Activated T-helper 1 cell treated with anti-CD3 and anti-CD28 coated beads, Interleukin-2, amount 50 U/mL, for 16 hours (primary cell): ENCODE results near the gene GOLGA6L7.
"Not testable (repeated sequence)": the region's sequence is repeated elsewhere in the genome, so short reads cannot be mapped to it uniquely, and the experiment has no call there.

Experiments
- DNase-seq, 2 donors: peaks; one replicate each; pipeline ENCODE4 v3.0.0-alpha.2; 2020; ENCODE audit warnings: low read depth in 1 of 2, low spot score in 1 of 2

GOLGA6L7 gene

DNA sequence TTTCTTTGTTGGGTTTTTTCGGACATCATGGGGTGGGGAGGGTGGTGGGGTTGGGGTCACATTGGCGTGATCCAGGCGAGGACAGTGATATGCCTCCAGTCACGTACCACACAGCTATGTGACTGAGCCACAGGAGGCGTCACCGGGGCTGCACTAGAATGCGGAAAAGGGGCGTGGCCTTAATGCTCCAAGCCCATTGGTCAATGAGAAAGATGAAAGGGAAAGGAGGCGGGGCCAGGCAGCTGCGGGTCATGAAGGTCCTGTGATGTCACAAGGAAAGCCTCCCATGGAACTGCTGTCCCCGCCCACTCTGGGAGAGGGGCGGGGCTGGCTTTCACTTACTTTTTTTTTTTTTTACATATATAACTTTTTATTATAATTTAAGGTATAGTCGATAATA, at the start of gene GOLGA6L7:
Gene GOLGA6L7, minus strand, starts transcription at position 124 of the 400 bp plus-strand sequence. Its CDS starts 95 bp downstream, at position 29.
- not testable (repeated sequence) for DNase-seq

GRCh38 chr15:28897861-28898585, 49.6 kb upstream of the GOLGA6L7 start:
- DNase-seq: no peak

DNA sequence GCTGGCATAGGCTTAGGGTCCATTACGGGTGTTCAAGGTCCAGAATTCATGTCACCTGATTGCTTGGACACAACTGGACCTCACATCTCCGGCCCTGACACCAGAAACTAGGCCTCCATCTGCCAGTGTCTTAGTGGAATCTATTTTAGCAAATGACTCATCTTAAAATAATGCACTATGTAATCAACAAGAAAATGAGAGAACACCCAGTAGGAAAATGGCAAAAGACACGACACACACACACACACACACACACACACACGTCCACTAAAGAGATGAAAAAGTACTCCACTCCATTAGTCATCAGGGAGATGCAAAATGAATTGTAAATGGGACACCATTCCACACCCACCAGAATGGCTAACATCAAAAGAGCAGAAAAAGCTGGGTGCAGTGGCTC, 48.5 kb upstream of the GOLGA6L7 start:
- DNase-seq: no peak

GRCh38 chr15:28895566-28895965, 47.1 kb upstream of the GOLGA6L7 start:
- no peak for DNase-seq

- DNase-seq: no peak
Measured at GRCh38 chr15:28895146-28895545, 46.7 kb upstream of the GOLGA6L7 start.

DNA sequence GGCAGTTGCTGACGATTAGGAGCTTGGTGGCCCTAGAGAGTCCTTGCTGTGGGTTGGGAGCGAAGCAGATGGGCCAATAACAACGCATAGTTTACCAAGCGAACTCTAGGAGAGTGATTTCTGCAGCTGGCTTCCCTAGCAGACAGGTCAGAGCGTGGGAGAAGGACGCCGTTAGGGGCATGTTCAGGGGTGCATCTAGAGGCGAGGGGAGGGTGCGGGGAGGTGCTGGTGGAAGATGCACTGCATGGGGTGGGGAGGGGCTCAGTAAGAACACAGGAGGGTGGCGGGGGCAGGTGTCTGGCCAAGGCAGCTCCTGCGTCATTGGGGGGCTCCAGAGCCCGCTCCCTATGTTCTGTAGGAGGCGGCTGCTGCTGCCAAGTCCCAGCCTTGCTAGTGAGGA, 46.2 kb upstream of the GOLGA6L7 start:
- no peak for DNase-seq

GRCh38 chr15:28892789-28893610, 44.6 kb upstream of the GOLGA6L7 start:
- no peak for DNase-seq

DNA sequence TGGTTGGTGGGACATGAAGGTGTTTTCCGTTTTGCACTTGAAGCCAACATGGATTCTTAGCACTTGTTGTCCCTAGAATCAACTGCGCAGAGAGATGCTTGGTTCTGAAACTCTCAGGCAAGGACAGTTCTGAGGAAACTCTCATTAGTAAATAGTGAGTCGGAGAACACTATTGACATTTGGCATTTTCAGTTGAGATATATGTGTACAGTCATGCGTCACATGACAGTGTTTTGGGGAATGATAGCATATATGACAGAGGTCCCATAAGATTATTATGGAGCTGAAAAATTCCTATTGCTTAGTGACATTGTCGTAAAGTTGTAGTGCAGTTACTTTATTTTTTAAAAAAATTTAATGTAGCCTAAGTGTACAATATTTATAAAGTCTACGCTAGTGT, 43.1 kb upstream of the GOLGA6L7 start:
- DNase-seq: no peak

DNA sequence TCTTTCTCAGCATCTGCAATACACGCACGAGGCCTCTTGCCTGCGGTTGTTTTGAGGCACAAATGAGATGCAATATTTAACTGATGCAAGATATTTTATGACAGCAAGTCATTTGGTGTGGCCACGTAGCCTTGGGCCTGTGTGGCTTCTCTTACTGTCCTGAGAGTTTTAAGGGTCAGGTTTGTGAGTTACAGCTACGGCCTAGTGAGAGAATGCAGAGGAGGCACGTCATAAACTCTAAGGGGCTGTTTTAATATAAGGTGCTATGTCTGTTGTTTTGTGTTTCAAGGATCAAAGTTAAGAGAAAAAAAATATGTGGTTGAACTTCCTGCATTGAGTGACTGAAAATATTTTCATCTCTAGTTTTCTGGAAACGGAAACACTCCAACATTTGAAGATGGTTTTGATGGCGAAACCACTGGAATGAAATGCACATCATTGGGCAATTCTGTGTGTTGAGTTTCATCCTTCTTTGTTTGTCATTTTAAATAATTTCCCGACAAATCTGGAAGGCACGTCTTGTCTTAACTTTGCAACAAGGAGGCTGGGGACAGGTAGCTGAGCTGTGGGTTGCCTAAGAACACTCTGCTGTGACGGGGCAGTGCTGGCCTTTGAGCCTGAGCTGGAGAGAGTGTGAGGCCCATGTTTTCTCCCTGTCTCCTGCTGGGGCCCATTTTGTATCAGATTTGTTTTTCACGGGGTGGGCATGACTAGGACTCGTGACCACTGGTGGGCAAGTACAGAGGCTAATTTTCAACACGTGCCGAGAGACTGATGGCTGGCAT, 42.5 kb upstream of the GOLGA6L7 start:
- no peak for DNase-seq

- DNase-seq: not testable (repeated sequence)
Measured at GRCh38 chr15:28890291-28890690, 41.8 kb upstream of the GOLGA6L7 start.

DNA sequence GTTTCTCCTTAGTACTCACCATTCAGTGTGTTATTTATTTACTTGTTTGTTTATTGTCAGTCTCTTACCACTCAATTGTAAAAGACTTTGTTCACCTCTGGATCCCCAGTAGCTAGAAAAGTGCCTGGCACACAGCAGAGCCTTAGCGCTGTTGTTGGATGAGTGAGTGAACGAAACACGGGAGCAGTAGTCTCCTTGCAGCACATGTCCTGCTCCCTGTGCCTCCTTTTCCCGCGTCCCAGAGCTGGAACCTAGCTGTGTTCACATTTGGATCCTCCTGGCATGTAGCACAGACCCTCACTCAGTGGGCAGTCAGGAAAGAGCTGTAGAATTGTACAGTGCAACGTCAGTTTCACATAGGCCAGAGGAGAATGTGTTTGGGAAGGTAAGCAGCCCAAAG, 41.4 kb upstream of the GOLGA6L7 start:
- DNase-seq: not testable (repeated sequence)

- no peak for DNase-seq
Measured at GRCh38 chr15:28889346-28889745, 40.9 kb upstream of the GOLGA6L7 start.

DNA sequence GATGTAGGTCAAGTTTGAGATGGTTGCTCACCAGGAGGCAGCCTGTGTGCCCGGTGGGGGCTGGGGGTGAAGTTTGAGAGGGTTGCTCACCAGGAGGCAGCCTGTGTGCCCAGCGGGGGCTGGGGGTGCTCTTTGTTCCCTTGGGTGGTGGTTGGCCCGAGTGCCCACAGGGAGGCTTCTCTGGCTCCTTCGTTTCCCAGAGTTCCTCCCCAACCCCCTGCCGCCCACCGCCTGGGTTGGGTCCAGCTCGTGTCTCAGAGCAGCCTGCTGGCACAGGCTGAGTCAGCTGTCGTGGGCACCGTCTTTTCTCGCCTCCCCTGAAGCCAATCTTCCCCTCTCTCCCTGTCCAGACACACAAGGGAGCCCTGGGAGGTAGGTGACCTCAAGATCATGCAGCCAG, 40.5 kb upstream of the GOLGA6L7 start:
- no peak for DNase-seq

GRCh38 chr15:28888302-28888894, 40.0 kb upstream of the GOLGA6L7 start:
- DNase-seq: no peak

DNA sequence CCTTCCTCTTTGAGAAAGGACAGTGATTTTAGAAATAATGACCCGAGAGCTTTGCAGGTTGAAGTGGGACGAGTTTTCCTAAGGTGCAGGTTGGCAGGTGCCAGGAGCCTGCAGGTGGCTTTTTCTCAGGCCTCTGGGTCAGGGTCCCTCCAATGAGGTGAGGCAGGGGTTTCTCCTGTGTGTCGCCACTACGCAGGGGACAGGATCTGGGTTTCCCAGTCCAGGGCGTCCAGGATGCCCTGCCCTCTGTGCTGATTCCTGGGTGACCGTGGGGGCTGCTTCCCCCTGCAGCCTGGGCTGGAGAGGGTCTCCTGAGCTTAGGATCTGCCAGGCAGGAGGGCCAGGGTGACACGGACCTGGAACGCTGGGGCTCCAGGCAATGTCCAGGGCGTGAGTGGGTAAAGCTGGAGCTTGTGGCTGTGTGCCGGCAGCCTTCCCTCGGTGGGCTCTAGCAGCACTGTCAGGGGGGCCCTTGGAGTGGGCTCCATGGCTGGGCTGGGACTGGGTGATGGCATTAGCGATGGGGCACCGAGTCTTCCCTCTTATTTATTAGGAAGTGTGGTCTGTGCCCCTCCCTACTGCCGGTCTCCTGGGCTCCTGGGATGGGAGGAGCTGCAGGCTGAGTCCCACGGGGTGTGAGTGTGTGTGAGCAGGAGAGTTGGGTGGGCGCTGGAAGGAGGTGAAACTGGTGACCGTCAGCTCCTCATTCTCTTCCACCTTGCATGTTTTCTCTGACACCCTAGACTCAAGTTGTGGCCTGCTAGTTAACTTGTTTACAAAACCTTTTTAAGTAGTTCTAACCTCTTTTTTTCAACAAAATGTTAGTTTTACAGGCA, 39.1 kb upstream of the GOLGA6L7 start:
- DNase-seq: no peak

DNA sequence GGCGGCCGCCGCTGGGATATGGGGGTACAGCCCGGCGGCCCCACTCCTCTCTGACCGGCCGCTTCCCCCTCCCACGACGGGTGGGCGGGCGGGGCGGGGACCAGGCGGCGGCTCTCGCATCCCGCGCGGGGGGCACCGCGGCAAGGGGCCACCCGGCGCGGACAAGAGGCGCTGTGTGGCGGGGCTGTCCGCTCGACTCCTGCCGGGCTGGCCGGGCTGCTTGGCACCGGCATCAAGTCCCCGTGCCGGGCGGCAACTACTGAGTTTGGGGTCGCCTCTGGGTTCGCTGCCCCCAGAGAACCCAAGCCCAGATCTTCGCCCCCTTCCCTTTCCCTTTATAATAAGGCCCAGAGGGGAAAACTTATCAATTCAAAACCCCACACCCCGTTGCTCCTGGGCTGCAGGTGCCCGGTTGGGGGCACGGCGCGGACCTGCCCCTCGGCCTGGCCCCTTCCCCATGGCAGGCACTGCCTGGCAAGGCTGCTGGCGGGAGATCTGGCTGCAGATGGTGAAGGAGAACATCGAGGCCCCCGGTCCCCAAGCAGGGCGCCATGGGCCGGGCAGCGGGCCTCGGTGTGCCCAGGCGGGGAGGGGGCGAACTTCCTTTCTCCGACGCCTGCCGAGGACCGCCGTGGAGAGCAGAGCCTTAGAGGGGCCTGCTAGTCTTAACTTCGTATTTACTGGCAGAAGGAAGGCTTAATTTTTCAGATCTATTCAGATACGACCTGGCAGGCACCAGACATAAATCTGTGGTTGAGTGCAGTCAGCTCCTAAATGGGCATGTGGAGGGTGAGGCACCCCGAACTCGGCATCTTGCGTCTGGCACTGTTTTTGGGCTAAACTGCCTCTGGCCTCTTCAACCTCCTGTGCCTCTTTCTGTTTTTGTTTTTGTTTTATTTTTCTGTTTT, 38.2 kb upstream of the GOLGA6L7 start:
- DNase-seq: no peak

DNA sequence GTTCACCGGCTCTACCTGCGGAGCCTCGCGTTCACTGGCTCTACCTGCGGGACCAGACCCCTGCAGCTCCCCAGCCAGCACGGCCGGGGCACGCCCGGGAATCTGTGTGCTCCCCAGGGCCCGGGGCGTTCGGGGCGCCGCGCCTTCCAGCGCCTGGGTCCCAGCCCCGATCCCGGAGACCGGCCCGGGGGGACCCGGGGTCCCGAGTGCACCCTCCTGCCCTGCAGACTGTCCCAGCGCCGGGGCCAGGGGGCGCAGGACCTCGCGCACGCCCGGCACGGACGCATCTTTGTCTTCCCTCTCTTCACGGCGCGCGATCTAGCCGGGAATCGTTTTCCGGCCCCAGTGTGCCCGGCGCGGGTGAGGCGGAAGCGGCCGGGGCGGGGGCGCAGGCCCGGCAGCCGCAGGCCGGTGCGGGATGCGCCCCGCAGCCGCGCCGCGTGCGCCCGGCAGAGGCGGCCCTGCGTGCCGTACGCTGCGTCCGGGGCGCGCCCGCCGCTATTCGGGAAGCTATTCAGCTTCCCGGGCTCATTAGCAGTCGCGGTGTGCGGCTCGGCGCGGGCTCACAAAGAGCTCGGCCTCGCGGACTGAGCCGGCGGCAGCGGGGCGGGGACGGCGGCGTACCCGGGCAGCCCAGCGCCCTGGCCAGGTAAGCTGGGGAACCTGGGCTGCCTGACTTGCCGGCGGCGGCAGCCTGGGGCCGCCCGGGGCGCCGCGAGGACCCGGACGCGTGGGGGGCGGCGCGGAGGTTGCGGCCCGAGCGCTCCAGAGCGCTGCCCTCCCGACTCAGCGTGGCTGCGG, 37.4 kb upstream of the GOLGA6L7 start, which contains the start of gene APBA2:
Gene APBA2, plus strand, starts transcription at position 345 of the 801 bp plus-strand sequence. CDS start 167,911 bp downstream, outside the sequence.
- DNase-seq: peak in 1 of 2 donors; percentile 17

DNA sequence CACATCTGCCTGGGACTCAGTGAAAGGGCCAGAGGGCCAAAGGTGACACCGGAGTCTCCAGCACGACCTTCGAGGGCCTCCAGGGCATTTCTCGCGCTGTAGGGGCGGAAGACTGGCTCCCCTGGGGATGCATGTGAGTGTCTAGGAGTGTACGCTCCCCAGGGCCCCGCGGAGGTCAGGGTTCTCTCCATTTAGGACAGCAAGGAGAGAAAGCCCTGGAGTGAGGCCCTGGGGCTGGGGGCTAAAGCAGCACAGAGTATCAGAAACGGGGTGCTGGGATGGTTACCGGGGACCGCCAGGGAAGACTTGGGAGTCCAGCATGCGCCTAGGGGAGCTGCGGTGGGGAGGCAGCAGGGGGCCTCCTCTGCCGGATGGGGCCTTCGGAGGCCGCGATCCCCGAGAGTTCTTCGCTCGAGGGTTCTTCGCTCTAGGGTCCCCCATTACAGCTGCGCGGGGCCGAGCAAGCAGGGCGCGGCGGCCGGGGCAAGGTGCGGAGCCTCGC, 36.7 kb upstream of the GOLGA6L7 start:
- DNase-seq: no peak
